Left forelimb (tissue), 1 donor: ENCODE results near the gene LMAN2L.

Experiments
- DNase-seq: peaks from one replicate; pipeline ENCODE4 v3.0.0-alpha.2; 2018; ENCODE audit warnings: low spot score

Gene LMAN2L

DNA sequence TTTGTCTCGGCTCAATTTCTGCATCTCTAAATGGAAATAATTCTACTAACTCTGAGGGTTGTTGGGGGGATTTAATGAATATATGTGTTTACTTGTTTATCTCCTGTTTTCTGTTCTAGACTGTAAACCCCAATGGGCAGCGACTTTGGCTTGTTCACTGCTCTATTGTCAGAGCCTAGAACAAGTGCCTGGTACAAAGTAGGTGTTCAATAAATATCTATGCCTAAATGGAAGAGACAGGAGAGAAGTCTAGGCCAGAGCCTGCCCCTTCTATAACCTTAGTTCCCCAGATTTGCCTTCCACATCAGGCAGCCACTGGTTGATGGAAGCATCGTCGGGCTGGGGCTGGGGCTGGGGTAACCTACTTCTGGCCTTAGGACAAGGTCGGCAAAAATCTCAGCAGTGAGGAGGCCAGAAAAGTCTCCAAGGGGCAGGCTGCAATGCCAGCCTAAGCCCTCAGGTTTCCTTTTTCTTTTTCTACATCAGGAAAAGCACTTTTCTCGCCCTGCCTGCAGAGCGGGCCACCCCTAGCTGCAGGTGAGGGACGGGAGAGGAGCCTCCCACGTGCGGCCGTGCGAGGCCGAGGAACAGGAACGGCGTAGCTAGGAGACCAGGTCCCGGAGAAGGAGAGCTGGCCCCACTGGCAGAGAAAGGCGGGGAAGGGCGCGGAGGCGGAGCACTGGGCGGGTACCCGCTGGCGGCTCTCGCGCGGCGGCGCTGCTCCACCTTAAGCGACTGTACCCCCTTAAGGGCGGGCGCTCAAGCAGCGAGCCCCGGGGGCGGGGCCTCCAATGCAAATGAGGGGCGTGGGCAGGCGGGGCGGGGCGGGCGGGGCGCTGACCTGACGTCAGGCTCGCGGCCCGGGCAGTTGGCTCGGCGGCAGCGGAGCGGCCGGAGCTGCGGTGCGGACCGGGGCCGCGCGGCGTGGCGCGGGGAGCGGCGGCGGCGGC is 20.4 kb upstream of the LMAN2L start, which contains the start of gene CNNM4:
TSS of gene CNNM4 (plus strand) at position 867 of the 950 bp plus-strand sequence. CDS start 98 bp downstream, outside the sequence.
- peak; percentile 95 for DNase-seq

DNA sequence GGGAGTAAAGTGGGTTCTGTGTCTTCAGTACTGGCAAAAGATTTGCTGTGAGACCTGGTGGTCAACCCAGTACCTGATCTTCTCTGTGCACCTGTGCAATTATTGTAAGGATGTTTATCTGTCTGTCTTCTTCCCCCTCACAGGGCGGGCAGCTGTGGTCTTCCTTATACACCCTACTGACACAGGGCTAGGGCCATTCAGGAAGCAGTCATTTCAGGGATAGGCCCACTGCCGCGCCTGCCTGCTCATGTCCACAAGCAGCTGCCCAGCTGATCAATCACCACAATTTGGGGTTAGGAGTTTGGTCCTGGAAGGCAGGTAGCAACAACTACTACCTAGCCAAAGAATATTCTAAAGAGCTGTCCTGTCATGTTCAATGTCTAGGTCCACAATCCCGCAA is 19.7 kb upstream of the LMAN2L start:
- no peak for DNase-seq

DNA sequence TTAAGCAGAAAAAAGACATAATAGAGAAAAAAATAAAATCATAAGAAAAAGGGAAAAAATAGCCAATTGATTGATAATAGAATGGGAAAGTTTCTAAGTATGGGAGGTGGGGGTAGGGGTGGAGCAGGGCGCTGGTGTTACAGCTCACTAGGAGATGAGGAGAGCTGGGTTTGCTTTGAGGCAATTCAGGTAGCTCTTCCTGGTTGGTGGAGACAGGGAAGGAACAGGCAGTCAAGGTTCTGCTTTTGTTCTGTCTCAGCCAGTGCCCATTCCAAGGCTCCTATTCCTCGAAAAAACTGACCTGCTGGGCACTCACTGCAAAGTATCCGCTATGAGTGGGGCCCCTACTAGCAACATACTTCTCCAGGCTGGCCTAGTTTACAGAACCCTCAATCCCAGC is 19.1 kb upstream of the LMAN2L start:
- no peak for DNase-seq

- no peak for DNase-seq
Observed at GRCh38 chr2:96757477-96757860, 17.6 kb upstream of the LMAN2L start.

- DNase-seq = no peak
Observed at GRCh38 chr2:96756788-96757476, 17.1 kb upstream of the LMAN2L start.

DNA sequence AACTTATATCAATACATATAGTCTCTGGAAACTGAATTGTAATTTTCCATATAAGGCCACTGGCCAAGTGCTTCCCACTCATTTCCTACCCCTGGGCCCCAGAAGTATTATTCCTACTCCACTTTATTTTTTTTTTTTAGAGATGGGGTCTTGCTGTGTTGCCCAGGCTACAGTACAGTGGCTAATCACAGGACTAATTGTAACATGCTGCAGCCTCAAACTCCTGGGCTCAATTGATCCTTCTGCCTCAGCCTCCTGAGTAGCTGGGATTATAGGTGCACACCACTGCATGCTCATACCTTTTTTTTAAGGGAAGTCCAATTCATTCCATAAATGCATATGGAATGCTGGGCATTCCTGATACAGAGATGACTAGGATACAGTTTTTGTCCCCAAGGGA is 14.5 kb upstream of the LMAN2L start:
- DNase-seq = no peak

DNA sequence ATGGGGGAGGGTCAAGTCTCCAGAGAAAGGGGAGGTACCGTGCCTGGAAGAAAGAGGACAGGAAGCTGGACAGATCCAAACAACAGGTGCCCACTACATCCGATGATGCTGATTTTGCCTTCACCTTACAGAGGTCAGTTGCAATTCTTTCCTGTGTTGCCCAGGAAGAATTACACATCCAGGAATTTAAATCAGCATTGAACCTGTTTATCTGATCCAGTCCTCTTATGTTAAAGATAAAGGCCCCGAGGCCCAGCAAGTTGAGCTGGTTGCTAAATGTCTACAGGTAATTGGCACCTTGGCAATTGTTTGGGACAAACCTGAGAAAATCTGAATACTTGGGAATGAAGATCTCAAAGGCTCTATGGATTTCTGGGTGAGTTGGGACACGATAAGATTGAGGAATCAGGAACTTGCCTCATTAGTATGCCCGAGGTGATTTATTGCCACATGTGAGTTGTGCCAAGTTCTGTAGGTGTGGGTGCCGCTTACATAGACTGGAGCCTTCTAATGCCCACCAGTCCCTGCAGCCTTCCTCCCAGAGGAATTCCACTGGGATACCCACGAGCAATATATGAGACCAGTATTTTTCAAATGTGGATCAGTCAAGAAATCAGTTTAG is 13.9 kb upstream of the LMAN2L start:
- no peak for DNase-seq

DNA sequence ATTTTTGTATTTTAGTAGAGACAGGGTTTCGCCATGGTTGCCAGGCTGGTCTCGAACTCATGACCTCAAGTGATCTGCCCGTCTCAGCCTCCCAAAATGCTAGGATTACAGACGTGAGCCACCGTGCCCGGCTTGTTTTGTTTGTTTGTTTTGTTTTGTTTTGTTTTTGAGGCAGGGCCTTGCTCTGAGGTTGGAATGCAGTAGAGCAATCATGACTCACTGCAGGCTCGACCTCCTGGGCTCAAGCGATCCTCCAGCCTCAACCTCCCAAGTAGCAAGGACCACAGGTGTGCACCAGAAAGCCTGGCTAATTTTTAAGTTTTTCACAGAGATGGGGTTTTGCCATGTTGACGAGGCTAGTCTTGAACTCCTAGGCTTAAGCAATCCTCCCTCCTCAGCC is 11.9 kb upstream of the LMAN2L start:
- DNase-seq = no peak

DNA sequence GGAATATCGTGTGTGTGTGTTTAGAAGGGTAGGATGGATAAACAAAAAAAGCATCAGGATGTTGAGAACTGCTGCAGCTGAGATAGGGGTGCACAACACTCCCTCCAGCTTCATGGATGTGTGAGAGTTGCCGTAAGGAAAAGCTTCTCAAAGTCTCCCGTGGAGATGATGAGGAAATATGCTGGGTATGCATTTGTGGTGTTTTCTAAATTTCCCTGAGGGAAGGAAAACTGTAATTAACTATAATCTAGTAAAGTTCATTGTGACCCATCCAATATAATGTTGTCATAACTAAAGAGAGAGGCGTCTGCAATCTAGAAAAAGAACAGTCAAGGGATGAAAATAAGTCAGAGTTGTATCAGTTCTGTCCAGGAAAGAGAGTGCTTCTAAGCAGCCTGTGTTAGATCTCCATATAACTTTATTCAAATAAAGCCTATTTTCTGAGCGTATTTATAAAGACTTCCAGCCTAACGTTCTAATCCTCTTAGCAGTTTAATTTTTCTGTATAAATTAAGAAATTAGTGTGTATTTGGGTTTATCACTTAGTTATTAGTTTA is 7.3 kb upstream of the LMAN2L start:
- no peak for DNase-seq

DNA sequence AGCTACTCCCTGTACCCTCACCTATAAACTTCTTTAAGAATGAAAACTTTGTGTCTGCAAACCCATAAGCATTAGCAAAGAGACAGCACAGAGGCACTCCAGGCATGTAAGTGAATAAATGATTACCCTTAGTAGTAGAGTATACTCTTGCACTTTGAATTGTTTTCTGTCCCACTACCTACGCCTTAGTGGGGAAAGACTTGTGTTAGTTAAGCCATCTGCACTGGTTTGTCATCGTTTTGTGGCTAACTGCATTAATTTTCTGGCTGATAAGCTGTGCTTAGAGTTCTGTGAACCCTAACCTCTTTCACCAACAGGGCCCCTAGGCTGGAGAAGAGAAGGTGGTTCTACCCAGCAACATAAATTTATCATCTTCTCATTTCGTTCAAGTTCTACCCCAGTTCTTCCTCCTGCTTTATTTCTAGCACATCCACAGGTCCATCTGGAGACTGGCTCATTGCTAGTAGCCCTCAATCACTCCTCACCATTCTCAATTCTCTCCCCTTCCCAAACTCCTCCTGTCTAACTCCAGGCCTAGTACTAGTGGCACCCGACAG is 710 bp downstream of the LMAN2L start:
- no peak for DNase-seq

DNA sequence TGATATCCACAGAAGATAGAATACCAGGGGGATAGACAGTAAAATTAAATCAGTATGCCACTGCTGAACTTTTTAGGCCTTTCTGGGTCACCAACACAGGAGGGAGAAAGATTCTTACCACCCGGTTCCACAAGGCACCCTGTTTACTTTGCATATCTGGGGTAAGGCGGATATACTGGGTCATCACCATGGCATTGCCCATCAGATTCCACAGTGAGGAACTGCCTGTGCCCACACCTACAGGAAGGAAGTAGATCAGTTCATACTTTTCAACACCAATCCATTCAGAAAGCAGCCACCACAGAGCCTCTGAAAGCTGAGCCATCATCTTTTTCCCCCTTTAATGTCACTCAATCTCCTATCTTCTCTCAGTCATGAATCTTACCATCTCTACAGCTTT is 2.0 kb downstream of the LMAN2L start:
- peak; percentile 17 for DNase-seq

DNA sequence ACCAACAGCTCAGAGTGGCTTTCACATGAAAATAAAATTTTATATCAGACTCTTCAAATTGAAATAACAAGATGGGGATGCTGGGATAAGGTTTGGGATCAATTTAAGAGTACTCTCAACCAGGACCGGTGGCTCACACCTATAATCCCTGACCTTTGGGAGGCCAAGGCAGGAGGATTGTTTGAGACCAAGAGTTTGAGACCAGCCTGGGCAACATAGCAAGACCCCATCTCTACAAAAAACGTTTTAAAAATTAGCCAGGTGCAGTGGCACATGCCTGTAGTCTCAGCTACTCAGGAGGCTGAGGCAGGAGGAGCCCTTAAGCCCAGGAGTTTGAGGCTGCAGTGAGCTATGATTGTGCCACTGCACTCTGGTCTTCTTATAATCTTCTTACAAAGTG is 2.6 kb downstream of the LMAN2L start:
- peak; percentile 9 for DNase-seq

DNA sequence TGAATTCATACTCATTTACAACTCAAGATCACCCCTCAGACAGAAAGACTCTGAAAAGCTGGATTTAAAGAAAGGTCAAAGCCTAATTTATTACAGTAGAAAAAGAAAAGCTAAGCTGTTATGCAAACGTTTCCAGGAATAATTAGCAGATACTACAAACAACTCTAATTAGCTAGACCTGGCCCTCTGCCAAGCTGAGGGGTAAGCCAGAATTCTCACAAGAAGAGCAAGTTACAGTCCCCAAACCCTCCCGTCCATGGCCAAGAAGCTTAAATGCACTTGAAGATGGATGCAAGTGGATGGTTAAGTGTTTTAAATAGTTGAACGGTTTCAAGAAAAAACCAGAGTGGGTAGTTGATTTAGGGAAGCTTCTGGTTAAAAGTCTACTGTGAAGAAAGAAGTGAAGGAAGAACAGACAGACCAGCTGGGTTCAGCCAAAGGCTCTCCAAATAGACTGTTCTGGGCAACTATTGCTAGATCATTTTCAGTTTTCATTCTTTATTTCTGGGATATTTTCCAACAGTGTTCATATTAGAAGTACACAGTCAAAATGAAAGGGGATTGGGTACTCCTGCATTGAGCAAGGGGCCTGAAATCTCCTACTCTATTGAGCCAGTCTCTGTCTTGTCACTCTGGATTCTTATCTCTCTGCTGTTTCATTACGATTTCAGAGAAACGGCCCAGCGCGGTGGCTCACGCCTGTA is 4.8 kb downstream of the LMAN2L start:
- DNase-seq = peak; percentile 11

DNA sequence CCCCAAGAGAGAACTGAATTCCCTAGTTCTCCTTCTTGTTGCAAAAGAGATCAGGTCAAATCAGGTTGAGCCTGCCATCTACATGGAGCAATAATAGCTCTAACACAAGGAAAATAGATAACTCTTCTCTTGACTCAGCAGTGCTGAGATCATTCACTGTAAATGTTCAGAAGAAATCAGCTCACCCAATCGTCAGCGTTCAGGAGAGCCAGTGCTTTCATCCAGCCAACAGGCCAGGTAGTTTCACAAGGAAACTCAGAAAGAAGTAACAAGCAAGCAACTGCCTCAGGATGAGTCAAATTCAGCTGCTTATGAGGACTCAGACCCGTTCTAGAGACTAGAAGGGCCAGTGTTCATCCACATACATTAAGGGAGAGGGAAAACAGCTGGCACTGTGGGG is 5.9 kb downstream of the LMAN2L start:
- DNase-seq = no peak

GRCh38 chr2:96730212-96730611 is 9.7 kb downstream of the LMAN2L start:
- no peak for DNase-seq

GRCh38 chr2:96729748-96730147 is 10.1 kb downstream of the LMAN2L start:
- no peak for DNase-seq

DNA sequence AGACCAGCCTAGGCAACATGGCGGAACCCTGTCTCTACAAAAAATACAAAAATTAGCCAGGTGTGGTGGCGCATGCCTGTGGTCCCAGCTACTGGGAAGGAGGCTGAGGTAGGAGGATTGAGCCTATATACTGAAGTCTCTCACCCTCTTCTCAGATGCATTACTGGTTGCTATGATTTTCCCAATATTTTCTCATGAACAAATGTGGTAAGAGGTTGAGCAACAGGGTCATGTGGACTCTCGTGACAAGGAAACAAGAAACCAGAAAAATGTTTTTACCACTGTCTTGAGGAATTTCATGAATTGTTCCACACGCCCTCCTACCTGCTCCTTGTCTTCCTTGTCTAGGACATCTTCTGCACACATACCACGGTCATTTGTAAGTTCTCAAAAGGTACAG is 12.4 kb downstream of the LMAN2L start:
- DNase-seq = no peak

- no peak for DNase-seq
Observed at GRCh38 chr2:96726131-96726530, 13.7 kb downstream of the LMAN2L start.

DNA sequence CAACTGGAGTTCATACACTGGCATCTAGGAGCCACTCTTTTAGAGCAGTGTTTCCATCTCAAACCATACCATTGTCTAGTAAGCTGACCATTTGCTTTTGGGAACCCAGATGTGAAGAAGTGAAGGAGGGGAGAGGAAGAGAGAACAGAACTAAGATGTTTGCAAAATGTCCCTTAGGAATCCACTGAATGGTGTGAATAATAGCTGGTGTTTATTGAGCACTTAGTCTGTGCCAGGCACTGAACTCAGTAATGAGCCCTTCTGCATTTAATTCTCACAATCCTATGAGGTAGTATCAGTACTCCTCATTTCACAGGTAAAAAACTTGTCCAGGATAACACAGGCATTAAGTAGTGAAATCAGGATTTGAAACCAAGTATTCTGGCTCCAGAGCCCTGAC is 23.5 kb downstream of the LMAN2L start:
- no peak for DNase-seq

- DNase-seq = no peak
Observed at GRCh38 chr2:96715658-96716057, 24.2 kb downstream of the LMAN2L start.

GRCh38 chr2:96710985-96711384 is 28.9 kb downstream of the LMAN2L start:
- DNase-seq = no peak
